ENCODE results near the gene ANK3.

ANK3 gene

DNA sequence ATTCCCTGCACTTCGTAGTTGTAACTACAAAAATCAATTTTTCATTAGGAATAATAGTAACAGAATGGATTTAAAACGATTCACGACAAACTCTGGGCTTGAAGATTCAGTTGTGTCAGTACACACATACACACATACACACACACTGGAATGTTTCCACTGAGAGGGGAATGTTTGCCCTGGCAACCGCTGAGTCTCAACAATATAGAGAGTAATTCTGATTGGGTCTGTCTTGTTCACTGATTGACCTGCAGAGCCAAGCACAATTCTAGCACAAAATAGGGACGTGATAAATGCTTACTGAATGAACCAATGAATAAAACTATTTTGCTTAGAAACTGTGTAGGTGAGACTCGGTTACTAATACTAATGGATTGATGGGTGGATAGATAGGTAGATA, 278.9 kb downstream of the ANK3 start:
- POLR2A ChIA-PET (ENCODE audit: low non-redundant PET), result no interaction called here
- CTCF ChIA-PET, result no interaction called here
- TF ChIP-seq, protein P1, sequence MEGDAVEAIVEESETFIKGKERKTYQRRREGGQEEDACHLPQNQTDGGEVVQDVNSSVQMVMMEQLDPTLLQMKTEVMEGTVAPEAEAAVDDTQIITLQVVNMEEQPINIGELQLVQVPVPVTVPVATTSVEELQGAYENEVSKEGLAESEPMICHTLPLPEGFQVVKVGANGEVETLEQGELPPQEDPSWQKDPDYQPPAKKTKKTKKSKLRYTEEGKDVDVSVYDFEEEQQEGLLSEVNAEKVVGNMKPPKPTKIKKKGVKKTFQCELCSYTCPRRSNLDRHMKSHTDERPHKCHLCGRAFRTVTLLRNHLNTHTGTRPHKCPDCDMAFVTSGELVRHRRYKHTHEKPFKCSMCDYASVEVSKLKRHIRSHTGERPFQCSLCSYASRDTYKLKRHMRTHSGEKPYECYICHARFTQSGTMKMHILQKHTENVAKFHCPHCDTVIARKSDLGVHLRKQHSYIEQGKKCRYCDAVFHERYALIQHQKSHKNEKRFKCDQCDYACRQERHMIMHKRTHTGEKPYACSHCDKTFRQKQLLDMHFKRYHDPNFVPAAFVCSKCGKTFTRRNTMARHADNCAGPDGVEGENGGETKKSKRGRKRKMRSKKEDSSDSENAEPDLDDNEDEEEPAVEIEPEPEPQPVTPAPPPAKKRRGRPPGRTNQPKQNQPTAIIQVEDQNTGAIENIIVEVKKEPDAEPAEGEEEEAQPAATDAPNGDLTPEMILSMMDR (conservative IDR thresholded peaks at IDR 0.05; ENCODE audit: low read depth), result no peak
- no peak overlapping the region for H3K27ac ChIP-seq
- no peak for DNase-seq (ENCODE audit: low spot score)

DNA sequence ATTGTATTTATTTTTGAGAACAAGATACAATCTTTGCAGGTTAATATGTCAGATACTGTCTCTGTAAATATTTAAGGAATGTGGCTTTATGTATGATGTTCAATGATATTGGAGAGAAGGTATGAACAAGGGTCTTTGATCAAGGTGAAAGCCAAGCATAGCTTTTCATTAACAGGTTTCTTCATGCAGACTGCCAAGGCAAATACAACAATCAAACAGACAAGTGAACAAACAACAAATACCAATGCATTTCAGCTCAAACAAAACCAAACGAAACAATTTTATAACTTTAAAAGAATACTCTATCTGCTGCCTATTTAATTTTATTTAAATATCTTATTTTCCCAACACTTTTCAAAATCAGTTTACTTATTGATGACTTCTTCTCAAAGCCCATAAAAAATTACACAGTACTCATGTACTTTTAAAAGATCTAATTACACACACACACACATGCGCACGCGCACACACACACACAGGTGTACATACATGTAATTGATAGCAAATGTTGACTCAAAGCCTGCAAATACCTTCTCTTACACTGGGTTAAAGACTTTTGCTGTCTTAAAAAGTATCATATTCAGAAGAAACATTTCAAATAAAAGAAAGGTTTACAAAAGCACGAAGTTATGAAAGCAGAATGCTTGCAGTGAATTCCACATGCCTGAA, 282.2 kb downstream of the ANK3 start:
- CTCF ChIA-PET, result no interaction called here

DNA sequence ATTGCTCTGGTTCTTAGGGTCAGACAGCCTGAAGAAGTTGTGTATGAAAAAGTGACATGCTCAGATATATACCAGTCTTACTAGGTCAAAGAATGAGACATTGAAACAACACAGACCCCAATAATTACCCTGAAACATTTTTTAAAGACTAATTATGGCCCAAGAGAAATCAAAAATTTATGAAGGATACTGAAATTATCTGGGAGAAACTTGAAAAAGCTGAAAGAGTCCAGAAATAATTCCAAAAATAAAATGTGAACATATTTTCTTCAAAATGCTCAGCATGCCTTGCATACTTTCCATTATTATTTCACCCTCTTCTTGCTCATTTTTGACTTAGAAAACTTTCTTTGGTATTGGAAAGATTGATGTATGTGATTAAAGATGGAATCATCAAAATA, 284.4 kb downstream of the ANK3 start:
- H3K27ac ChIP-seq, result no peak overlapping the region
- ChIA-PET POLR2A (ENCODE audit: low non-redundant PET) (no interaction called here), CTCF (interaction anchor here (0.7 kb wide), 1 partner anchor 482 kb away, joined by 5 read pairs; no protein-coding TSS in a partner anchor)
- DNase-seq (ENCODE audit: low spot score), result no peak
- TF ChIP-seq, protein P1 (conservative IDR thresholded peaks at IDR 0.05; ENCODE audit: low read depth), result no peak

More for the DNA sequence above, 282.2 kb downstream of the ANK3 start:
- POLR2A ChIA-PET (ENCODE audit: low non-redundant PET), result no interaction called here
- no peak for DNase-seq (ENCODE audit: low spot score)
- no peak overlapping the region for H3K27ac ChIP-seq
- TF ChIP-seq, protein P1 (conservative IDR thresholded peaks at IDR 0.05; ENCODE audit: low read depth), result no peak

DNA sequence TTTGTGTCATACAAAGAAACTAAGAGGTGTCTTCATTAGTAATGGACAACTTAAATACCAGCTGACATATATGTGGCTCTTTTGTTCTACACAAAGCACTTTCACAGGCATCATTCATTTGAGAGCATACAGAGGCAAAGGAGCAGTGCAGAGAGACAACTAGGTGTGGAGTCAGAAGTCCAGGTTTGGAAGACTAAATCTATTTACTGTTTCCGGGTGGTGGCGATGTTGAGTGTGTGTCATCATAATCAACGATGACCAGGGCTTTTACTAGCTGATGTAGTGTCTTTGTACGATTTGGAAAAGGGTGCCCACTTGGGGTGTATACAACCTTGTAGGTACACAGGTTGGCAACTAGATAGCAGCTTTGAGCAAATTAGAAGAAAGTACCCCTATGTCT, 287.9 kb downstream of the ANK3 start:
- ChIA-PET POLR2A (ENCODE audit: low non-redundant PET) (no interaction called here), CTCF (no interaction called here)
- TF ChIP-seq, protein P1 (conservative IDR thresholded peaks at IDR 0.05; ENCODE audit: low read depth), result no peak
- no peak overlapping the region for H3K27ac ChIP-seq
- DNase-seq (ENCODE audit: low spot score), result no peak

DNA sequence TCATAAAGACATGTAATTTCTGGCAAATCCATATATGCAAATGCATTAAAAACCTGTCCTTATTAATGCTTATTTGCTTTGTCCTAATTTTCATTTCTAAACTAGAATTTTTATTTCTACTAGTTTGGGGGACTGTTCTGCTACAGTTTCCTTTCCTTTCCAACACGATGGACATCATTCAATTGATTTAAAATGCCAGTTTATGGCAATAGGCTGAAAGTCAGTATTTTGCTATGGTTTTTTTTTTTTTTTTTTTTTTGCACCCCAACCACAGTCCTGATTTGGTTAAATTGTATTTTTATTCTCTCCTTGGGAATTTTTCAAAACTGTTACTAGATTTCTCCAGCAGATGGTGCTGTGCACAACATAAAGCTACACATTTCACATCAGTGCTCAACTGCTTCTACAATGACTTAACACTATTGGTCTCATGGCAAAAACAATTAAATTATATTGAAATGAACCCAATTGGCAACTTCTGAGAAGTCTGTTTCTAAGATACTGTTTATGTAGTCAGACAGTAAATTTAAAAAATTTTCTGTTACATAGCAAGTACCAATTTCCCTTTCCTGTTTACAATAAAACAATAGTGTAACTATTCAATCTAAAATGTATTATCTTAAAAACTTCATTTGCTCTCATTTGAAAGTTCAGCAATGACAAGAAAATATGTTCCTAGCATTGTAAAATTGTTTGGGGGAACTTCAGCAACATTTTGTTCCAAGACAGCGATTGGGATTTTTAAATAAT, 289.5 kb downstream of the ANK3 start:
- ChIA-PET POLR2A (ENCODE audit: low non-redundant PET) (no interaction called here), CTCF (interaction anchor here (0.5 to 2.1 kb wide), 12 partner anchors 13 to 695 kb away, joined by 3 to 15 read pairs (median 5); no protein-coding TSS in a partner anchor)
- TF ChIP-seq, protein P1 (conservative IDR thresholded peaks at IDR 0.05; ENCODE audit: low read depth), result peak; percentile 70
- H3K27ac ChIP-seq, result no peak overlapping the region
- DNase-seq (ENCODE audit: low spot score), result peak; percentile 32

DNA sequence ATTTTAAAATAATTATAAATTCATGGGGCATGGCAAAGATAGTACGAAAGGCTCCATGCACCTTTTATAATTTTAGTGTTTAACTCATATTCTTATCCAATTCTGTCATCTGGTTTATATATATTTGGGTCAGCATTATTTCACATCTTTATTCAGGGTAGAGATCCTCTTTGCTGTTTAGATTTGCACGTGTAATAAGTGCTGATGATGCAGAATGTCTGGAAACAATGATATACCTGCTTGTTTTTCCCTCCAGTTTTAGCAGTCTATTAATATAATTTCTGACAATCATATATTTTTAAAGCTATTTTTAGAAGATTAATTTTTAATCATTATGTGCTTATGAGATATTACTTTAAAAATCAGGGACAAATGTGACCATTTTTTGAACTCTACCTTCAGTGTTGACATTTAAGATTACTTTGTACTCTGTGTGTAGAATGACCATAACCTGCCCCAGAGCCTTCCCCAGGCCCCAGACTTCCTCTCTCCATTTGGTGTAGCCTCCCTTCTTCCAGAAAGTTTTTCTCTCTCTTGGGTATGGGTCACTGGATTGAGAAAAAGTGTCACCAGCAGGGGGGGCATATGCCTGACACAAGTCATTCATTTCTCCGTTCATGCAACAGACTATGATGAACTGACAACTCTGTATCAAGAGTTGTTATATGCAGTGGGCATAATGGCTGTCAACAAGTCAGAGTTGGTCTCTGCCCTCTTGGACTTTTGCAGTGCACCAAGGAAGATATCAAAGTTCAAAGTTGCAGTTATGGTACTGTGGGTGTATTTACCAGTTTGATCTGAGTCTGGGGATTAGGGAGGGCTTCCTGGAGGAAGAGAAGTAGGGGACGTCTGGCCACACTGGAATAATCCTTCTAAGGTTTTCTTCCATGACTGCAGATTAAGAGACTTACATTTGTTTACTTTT, 290.7 kb downstream of the ANK3 start:
- CTCF ChIA-PET, result interaction anchor here (0.6 to 2.1 kb wide), 5 partner anchors 105 to 193 kb away, joined by 3 to 9 read pairs (median 4); partner anchors contain the start of gene CCDC6
- DNase-seq (ENCODE audit: low spot score), result no peak
- H3K27ac ChIP-seq, result no peak overlapping the region
- POLR2A ChIA-PET (ENCODE audit: low non-redundant PET), result no interaction called here
- TF ChIP-seq, protein P1 (conservative IDR thresholded peaks at IDR 0.05; ENCODE audit: low read depth), result no peak

All from RWPE1 (cell line).